Measurements from ENCODE around the gene CPLX1.
"Not testable (repeated sequence)": the region's sequence is repeated elsewhere in the genome, so short reads cannot be mapped to it uniquely, and the experiment has no call there.

The CPLX1 gene

DNA sequence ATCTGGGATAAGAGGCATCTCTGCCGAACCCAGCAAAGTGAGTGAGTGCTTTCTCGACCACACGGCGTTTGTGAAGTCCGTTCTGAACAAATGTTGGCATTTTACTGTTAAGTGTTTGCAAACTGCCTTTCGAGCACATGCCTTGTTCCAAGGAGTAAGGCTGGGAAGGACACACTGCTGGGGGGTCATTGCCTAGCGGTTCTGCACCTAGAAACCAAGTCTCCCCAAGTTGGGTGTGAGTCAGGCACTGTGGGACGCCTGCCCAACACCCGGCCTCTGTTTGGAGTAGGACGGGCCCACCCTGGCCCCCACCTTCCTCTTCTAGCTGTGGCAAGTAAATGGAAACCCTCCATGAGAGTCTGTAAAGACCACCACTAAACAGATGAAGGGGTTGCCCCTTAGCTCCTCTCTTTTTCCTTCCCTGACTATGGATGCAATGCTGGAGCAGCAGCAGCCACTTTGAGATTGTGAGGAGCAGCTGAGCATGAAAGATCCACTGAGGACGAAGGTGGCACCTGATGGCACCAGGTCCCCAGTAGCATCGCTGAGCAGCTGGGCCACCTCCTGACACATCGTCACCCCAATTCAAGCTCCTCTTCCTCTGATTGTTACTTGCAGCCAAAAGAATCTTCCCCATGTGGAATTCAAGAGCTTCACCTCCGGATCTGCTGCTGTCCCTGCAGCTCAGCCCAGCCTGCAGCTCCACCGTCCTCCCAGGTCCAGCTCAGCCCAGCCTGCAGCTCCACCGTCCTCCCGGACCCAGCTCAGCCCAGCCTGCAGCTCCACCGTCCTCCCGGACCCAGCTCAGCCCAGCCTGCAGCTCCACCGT, 6.3 kb downstream of the CPLX1 start:
- DNase-seq, result no peak

DNA sequence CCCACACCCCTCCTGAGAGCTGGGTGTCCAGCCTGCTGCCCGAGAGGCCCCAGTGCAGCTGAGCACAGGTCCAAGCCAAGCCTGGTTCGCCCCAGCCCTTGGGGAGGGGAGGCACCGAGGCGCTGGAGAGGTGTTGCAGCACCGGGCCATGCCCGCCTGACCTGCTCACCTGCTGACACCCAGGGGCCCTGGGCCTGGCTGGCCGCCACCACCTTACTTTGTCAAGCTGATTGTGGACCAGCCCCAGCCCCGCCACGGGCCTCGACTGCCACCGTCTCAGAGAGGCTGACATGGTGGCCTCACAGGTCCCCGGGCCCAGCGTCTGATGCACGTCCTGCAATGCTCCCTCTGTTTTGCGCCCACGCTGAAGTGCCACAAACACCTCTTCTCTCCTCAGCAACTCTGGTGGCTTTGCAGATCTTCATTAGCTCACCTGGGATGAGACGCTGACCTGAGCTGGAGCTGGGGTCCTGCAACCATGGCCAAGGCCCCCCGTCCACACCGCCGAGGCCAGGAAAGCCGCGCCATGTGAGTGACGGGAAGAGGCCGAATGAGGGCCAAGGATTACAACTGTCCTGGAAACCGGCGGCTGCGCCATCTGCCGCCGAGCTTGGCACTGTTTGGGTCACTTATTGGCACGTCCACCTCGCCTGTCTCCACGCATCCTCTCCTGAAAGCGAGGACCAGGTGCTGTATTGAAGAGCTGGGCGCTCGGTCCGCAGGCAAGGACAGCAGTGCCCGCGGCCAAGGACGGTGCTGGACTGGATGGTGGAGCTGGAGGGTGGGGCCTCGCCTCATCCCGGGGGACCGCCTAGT, 7.6 kb downstream of the CPLX1 start:
- no peak for DNase-seq

- no peak for DNase-seq
Measured at GRCh38 chr4:815464-816146, 10.3 kb downstream of the CPLX1 start.

GRCh38 chr4:814312-814850, 11.5 kb downstream of the CPLX1 start:
- DNase-seq, result no peak

DNA sequence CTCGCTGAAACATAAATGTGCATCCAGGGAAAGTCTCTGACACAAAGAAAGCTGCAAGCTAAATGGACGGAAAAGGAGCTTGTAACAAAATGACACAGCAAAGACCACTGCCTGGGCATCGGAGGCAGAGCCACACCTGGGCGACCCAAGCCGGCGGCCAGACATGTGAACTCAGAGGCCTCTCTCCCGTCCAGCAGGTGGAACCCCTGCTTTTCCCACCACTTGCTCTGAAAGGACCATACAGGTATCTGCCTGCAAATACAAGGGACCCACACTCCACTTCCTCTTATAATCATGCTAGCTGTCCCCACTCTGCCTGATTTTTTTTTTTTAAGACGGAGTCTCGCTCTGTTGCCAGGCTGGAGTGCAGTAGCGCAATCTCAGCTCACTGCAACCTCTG, 12.0 kb downstream of the CPLX1 start:
- no peak for DNase-seq

DNA sequence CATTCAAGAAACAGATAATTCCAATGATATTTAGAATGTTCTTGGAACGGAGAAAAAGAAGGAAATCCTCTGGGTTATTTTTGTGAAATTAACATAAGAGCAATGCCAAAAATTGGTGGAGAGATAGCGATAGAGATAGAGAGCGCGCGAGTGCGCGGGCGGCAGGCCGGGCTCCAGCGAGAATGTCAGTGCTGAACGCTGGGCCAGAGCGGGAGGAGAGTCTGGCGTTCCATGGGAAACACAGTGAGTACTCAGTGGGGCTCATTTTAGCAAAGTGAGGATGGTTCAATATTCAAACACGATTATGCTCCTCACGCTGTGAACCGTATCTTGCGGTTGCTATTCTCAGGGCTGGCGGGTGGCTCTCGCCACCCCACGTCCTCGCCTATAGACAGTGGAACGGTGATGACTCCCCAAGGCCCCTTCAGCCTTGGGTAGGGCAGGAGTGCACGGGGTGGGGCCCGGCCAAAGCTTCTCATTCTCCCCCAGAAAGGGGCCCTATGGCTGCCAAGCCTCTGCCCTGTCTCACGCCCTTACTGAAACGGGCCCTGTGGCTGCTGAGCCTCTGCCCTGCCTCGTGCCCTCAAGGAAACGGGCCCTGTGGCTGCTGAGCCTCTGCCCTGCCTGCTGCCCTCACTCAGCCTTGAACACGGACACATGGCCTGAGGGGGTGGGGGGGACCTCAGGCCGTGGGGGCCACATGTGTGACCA, 16.9 kb downstream of the CPLX1 start:
- DNase-seq, result no peak

DNA sequence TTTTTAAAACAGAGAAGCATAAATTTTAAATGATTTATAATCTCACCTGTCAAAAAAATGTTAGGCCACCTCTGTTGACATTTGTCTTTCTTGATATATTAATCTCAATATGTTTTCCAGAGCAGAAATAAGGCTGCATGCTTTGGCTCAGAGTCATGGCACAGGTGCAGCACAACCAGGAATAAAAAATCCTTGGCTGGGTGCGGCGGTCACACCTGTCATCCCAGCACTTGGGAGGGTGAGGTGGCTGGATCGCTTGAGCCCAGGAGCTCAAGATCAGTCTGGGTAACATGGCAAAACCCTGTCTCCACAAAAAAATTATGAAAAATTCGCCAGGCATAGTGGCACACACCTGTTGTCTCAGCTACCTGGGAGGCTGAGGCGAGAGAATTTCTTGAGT, 18.1 kb downstream of the CPLX1 start:
- no peak for DNase-seq

- DNase-seq, result not testable (repeated sequence)
Measured at GRCh38 chr4:806979-807378, 18.9 kb downstream of the CPLX1 start.

- DNase-seq, result no peak
Measured at GRCh38 chr4:804804-805203, 21.1 kb downstream of the CPLX1 start.

GRCh38 chr4:803884-804283, 22.0 kb downstream of the CPLX1 start:
- no peak for DNase-seq

DNA sequence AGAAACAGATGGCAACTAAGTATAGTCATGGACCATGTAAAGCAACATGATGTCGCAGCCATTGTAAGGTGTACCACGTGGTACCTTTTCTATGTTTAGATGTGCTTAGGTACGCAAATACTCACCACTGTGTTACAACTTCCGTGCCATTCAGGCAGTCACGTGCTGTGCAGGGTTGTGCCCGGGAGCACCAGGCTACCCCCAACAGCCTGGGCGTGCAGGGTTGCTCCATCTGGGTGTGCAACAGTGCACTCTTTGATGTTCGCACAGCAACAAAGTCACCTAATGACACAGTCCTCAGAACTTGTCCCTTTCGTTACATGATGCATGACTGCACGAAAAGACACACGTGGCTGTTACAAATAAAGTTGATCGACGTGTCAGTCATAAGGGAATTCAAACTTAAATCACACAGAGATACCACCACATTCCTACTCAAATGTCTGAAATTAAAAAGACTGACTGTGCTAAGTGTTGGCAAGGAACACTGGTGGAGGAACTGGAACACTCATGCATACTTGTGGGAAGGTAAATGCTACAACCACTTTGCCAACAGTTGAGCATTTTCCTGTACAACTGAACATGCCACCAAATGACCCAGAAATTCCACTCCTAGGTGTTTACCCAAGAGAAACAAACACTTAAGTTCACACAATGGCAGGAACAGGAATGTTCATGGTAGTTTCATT, 24.3 kb downstream of the CPLX1 start:
- no peak for DNase-seq

GRCh38 chr4:797066-797465, 28.9 kb downstream of the CPLX1 start:
- no peak for DNase-seq

DNA sequence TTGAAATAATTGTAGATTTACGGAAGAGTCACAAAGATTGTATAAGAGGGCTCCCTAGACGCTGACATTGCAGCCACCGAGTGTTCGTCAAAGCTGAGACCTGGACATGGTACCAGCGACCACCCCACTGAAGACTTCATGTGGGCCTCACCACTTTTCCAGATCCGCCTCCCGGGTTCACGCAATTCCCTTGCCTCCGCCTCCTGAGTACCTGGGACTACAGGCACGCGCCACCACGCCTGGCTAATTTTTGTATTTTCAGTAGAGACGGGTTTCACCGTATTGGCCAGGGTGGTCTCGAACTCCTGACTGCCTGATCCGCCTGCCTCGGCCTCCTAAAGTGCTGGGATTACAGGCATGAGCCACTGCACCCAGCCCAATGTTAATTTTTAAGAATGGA, 29.7 kb downstream of the CPLX1 start:
- no peak for DNase-seq

DNA sequence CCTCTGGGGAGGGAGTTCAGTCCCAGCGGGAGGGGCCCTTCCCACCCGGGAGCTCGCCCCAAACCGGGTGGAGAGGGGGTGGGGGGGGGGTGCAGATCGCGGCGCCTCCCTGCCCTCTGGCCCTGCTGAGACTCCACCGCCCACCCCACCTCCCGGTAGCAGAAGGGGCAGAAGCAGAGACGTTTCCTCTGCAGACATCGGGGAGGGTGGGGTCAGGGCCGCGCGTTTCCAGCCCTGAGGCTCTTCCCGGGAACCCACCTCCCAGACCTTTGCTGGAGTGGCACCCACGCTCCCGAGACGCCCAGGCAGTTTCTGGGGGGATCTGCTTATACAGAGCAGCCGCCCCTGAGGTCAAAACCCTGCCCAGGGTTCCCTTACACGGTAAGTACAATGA, 30.2 kb downstream of the CPLX1 start:
- DNase-seq, result no peak

GRCh38 chr4:794900-795725, 30.8 kb downstream of the CPLX1 start:
- DNase-seq, result no peak

DNA sequence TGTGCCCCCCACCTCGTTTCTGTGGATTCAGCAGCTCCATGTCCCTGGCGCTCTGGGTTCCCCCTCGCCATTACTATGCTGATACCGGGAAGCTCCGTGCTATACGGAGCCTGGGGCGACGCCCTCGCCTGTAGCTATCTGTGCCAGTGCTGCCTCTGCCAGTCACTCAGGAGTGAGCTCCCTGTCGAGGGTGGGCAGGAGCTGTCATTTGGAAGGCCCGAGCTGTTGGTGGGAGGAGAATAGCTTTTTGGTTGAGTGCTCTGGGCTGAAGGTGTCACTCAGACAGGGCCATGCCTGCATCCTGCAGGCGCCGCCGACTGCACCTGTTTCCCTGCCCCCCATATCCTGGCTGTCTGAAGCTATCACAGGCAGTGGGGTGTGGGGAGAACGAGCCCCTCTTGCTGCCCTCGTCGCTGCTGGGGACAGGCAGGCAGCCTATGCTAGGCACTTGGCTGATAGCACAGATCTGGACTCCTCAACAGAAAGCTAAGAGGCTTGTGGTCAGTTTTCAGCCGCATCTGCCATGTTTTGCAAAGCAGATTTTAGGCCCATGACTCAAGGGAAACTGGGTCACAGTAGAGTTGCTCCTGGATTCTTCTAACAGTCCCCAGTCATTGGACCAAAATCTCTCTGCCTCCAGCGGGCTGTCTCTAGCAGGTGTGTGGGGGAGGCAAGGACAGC, 31.8 kb downstream of the CPLX1 start:
- no peak for DNase-seq

GRCh38 chr4:793093-793861, 32.7 kb downstream of the CPLX1 start:
- DNase-seq, result no peak

DNA sequence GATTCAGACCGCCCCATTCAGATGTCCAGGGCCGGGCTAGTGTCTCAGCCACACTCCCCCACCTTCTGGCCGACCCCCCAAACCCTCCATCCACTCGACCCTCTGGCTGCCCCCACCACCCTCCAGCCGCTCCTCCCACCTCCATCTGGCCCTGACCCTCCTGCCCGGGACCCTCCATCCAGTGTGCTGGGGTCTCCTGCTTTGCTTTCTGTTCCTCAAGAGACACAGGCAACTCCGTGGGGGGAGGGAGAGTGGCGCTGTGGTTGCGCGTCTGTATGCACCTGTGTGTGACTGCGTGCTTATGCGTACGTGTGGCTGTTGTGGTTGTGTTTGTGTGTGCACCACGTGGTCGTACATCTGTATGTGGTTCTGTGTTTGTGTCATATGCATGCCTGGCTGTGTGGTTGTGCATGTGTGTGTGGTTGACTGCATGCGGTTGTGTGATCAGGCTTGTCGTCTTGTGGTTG, 33.3 kb downstream of the CPLX1 start:
- DNase-seq, result no peak

DNA sequence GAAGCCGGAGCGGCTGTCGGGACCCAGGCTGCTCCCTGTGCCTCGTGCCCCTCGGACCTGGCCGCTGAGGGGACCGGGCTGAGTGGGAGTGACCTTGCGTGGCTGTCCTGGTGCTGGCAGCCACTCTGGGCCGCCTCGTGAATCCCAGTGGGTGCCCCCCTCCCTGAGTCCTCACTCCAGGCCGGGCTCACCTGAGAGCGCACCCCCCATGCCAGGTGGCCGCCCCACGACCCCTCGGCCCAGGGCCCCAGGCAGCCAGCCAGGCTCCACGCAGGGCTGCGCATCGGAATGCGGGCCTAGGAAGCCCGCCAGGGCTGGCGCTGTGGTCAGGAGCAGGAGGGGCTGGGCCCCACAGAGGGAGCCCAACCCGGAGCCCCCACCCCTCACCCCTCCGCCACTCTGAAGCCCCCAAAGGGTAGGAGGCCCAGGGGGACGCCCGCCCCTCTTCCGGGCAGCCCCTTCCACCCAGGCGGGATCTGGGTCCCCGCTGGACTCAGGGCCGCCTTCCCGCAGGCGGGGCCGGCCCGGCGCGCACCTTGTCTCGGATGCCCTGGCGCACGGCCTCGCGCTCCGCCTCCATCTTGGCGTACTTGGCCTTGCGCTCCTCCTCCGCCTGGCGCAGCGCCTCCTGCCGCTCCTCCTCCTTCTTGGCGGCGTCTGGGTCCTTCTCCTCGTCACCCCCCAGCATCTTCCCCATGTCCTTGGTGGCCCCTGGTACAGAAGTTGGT, 33.9 kb downstream of the CPLX1 start:
- DNase-seq, result no peak

Data from effector CD4-positive, alpha-beta T cell (primary cell).